H1 (cell line): ENCODE data around the gene RGL1. TPM values are rescaled to one million over a fixed set of nuclear protein-coding genes. Genes with fewer than 3 reads are reported as not detected.

Source experiments
- polyA plus RNA-seq, 7 experiments: library from polyadenylated mRNA; depleted of rRNA in 3 of 7; stranded (reverse) in 5 of 7; unstranded in 2 of 7; fragments of >200 nt in 5 of 7; fragments of 200-250 nt in 2 of 7; gene quantifications; 1 replicate in 5 of 7; 2 replicates in 1 of 7; 4 replicates in 1 of 7; pipeline versions ENCODE4 v1.2.1 to v1.2.3, GENCODE V29; 2011 to 2013; ENCODE audit warnings: missing spikeins in 2 of 7, mixed read lengths in 2 of 7
- total RNA-seq: library from RNA; stranded (reverse); fragmentation: NEBNext Ultra II Directional; extraction: Animal tissue kit (Norgen Biotek cat#: 25700); gene quantifications from 2 replicates; pipeline ENCODE4 v1.2.1, GENCODE V29; 2021
- TF ChIP-seq, protein P1 (sequence below), 3 experiments: IDR thresholded peaks; 1 replicate in 2 of 3; 2 replicates in 1 of 3; pipeline versions ENCODE4 v1.5.1 to v1.6.1; 2011; ENCODE audit warnings: low read length in 3 of 3, mild to moderate bottlenecking in 3 of 3, inconsistent platforms in 2 of 3, low read depth in 1 of 3, moderate library complexity in 1 of 3; ENCODE audit not compliant: insufficient read depth in 1 of 3; ENCODE audit errors: control extremely low read depth in 1 of 3

The RGL1 gene
- total and polyA plus RNA-seq, 2 of the 8 experiments (the other 6 are each of a cell fraction or from before 2014, with no cell fraction given): 0.98 to 2.4 TPM

- TF ChIP-seq, protein P1, sequence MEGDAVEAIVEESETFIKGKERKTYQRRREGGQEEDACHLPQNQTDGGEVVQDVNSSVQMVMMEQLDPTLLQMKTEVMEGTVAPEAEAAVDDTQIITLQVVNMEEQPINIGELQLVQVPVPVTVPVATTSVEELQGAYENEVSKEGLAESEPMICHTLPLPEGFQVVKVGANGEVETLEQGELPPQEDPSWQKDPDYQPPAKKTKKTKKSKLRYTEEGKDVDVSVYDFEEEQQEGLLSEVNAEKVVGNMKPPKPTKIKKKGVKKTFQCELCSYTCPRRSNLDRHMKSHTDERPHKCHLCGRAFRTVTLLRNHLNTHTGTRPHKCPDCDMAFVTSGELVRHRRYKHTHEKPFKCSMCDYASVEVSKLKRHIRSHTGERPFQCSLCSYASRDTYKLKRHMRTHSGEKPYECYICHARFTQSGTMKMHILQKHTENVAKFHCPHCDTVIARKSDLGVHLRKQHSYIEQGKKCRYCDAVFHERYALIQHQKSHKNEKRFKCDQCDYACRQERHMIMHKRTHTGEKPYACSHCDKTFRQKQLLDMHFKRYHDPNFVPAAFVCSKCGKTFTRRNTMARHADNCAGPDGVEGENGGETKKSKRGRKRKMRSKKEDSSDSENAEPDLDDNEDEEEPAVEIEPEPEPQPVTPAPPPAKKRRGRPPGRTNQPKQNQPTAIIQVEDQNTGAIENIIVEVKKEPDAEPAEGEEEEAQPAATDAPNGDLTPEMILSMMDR (IDR thresholded peaks at IDR 0.05; ENCODE audit: control extremely low read depth in 1 of 3, insufficient read depth in 1 of 3, low read depth in 1 of 3, low read length in 3 of 3): no peak
Measured at GRCh38 chr1:183908079-183908478, 103.2 kb downstream of the RGL1 start (continued).
